Panc1 (cell line): ENCODE measurements around the gene GKN1. TPM values are rescaled to one million over a fixed set of nuclear protein-coding genes. Genes with fewer than 3 reads are reported as not detected.

ENCODE experiments used
- ATAC-seq: fragments of 200-7000 bp; cut with Tn5 transposase; 2 replicates; pipeline ENCODE4 v1.9.1; 2020; ENCODE audit warnings: mild to moderate bottlenecking, moderate library complexity
- BruUV-seq: library from RNA; stranded (reverse); fragments of 400-500 nt; replicated peaks from 2 replicates; lab custom pipeline; 2021; lab: Mats Ljungman, UMichigan
- CTCF ChIA-PET: fragments of 300-600 bp; sonication (Branson Sonifier 250); formaldehyde crosslinking; loops from one replicate; lab custom pipeline; 2022; ENCODE audit warnings: antibody characterized with exemption; lab: Charles Lee
- POLR2A ChIA-PET: fragments of 300-600 bp; sonication (Branson Sonifier 250); formaldehyde crosslinking; loops from one replicate; lab custom pipeline; 2022; ENCODE audit warnings: antibody characterized with exemption; lab: Charles Lee
- DNase-seq: peaks from one replicate; pipeline ENCODE4 v3.0.0-alpha.2; 2010; ENCODE audit warnings: low read depth, low spot score
- H3K27ac ChIP-seq: 2 replicates; pipeline ENCODE4 v1.5.1; 2011; ENCODE audit warnings: mild to moderate bottlenecking, low read length, inconsistent platforms
- H3K27me3 ChIP-seq: fragments of 200-500 bp; sonication (Bioruptor generic); 2 replicates; pipeline ENCODE4 v1.6.0; 2014; ENCODE audit warnings: low read length, inconsistent platforms; ENCODE audit not compliant: control insufficient read depth, insufficient read depth
- H3K36me3 ChIP-seq: fragments of 200-500 bp; sonication (Bioruptor generic); 2 replicates; pipeline ENCODE4 v1.5.1; 2014; ENCODE audit warnings: inconsistent platforms, mild to moderate bottlenecking, low read length, moderate library complexity; ENCODE audit not compliant: control insufficient read depth, insufficient read depth
- H3K4me1 ChIP-seq: 2 replicates; pipeline ENCODE4 v1.5.1; 2011; ENCODE audit warnings: inconsistent platforms, mild to moderate bottlenecking, low read length, moderate library complexity; ENCODE audit not compliant: control insufficient read depth, insufficient read depth
- H3K4me3 ChIP-seq, 2 experiments: 2 replicates each; pipeline ENCODE4 v1.5.1; 2011 to 2012; ENCODE audit warnings: low read depth in 2 of 2, low read length in 2 of 2, mild to moderate bottlenecking in 2 of 2, inconsistent platforms in 1 of 2, moderate library complexity in 1 of 2
- H3K9me3 ChIP-seq: fragments of 200-500 bp; sonication (Bioruptor generic); 2 replicates; pipeline ENCODE4 v1.5.1; 2014; ENCODE audit warnings: low read depth, mild to moderate bottlenecking, inconsistent platforms, low read length, moderate library complexity; ENCODE audit not compliant: control insufficient read depth, insufficient read depth
- CTCF ChIP-seq: fragments of 450-650 bp; IDR thresholded peaks from 2 replicates; pipeline ENCODE4 v1.5.1; 2017; ENCODE audit warnings: mild to moderate bottlenecking
- POLR2AphosphoS5 ChIP-seq: IDR thresholded peaks from 2 replicates; pipeline ENCODE4 v1.6.1; 2012; ENCODE audit warnings: mild to moderate bottlenecking, low read depth, low read length, moderate library complexity
- REST ChIP-seq, 2 experiments: IDR thresholded peaks; 2 replicates each; pipeline ENCODE4 v1.6.1; 2011 to 2012; ENCODE audit warnings: low read depth in 2 of 2, control low read depth in 1 of 2, low read length in 1 of 2, mild to moderate bottlenecking in 1 of 2, moderate library complexity in 1 of 2; ENCODE audit not compliant: insufficient read depth in 1 of 2
- SIN3A ChIP-seq: IDR thresholded peaks from 2 replicates; pipeline ENCODE4 v1.6.1; 2012; ENCODE audit warnings: low read depth, mild to moderate bottlenecking, low read length, moderate library complexity, borderline replicate concordance; ENCODE audit not compliant: insufficient read depth
- TCF7L2 ChIP-seq: IDR thresholded peaks from 2 replicates; pipeline ENCODE4 v1.6.1; 2011; ENCODE audit warnings: mild to moderate bottlenecking, low read depth, low read length, inconsistent platforms
- in situ Hi-C: cut with HindIII; loops from 2 replicates; pipeline ENCODE4 v1.10.0; 2016; ENCODE audit warnings: low sequenced_read_pairs, low pct_unique_long_range_greater_than_20kb
- intact Hi-C: fragments of 100-400 bp; cut with micrococcal nuclease; formaldehyde crosslinking; loops from one replicate; pipeline ENCODE4 v1.10.0; 2022; ENCODE audit not compliant: unreplicated experiment
- total RNA-seq: library from RNA; stranded (reverse); gene quantifications from one replicate; pipeline ENCODE4 v1.2.1, GENCODE V29; 2021; ENCODE audit not compliant: unreplicated experiment

Gene GKN1
- total RNA-seq, 1 experiment from 2014 or later, result not detected

GRCh38 chr2:69026026-69026425, 51.6 kb downstream of the GKN1 start:
- Histone ChIP-seq H3K27me3 (no peaks in the 10 kb centered on the region), H3K27ac (peak overlapping the region; percentile 52; the same call in 1 of the 2 replicates), H3K9me3 (no peaks in the 10 kb centered on the region), H3K4me1 (peaks cover 27% of the 10 kb centered on the region), H3K36me3 (no peaks in the 10 kb centered on the region), H3K4me3 (no peak overlapping the region)
- DNase-seq, result no peak
- no peak for TF ChIP-seq SIN3A
- TF ChIP-seq REST (IDR thresholded peaks at IDR 0.05; ENCODE audit: insufficient read depth in 1 of 2, low read depth in 2 of 2, low read length in 1 of 2), result no peak
- TF ChIP-seq CTCF, result peak; percentile 60
- TF ChIP-seq POLR2AphosphoS5, result no peak
- TF ChIP-seq TCF7L2, result no peak
- ChIA-PET POLR2A (no interaction called here), CTCF (no interaction called here)
- peak; percentile 81 for ATAC-seq
- in situ Hi-C loops, result no loop called here
- intact Hi-C loops, result no loop called here
- no TSS peak for BruUV-seq

GRCh38 chr2:69026691-69027459, 52.4 kb downstream of the GKN1 start:
- in situ Hi-C loops (no loop called here), intact Hi-C loops (no loop called here)
- Histone ChIP-seq H3K4me1 (peaks cover 29% of the 10 kb centered on the region), H3K4me3 (no peak overlapping the region), H3K9me3 (no peaks in the 10 kb centered on the region), H3K36me3 (no peaks in the 10 kb centered on the region), H3K27ac (peak overlapping the region; percentile 52; the same call in 1 of the 2 replicates), H3K27me3 (no peaks in the 10 kb centered on the region)
- BruUV-seq, result no TSS peak
- POLR2A ChIA-PET, result interaction anchor here (0.6 kb wide), 1 partner anchor 676 kb away, joined by 3 read pairs; no protein-coding TSS in a partner anchor
- DNase-seq, result no peak
- CTCF ChIA-PET, result no interaction called here
- no peak for TF ChIP-seq CTCF
- no peak for TF ChIP-seq TCF7L2
- no peak for TF ChIP-seq SIN3A
- no peak for ATAC-seq

Other genes with a start within 250 kb of the GKN1 start
- 0.49 TPM for gene ARHGAP25, start 239.8 kb upstream of the GKN1 start, total RNA-seq
- gene BMP10, start 103.2 kb upstream of the GKN1 start, total RNA-seq, result not detected
- gene GKN2, start 21.7 kb upstream of the GKN1 start, total RNA-seq, result not detected
- gene ANTXR1, start 38.5 kb downstream of the GKN1 start, total RNA-seq, result 132 TPM